ENCODE data around the gene SLC41A1.
A peak's percentile ranks its signal among the peaks of the same experiment; 100 is the strongest.
"Not testable (repeated sequence)": the region's sequence is repeated elsewhere in the genome, so short reads cannot be mapped to it uniquely, and the experiment has no call there.

The SLC41A1 gene

GRCh38 chr1:205812878-205813754 is at the start of gene SLC41A1:
Gene SLC41A1, minus strand, starts transcription at chr1:205813198. Its CDS starts 2,757 bp downstream, at chr1:205810441.
- Histone ChIP-seq H3K4me1 (ENCODE audit: control insufficient read depth in 1 of 2, insufficient read depth in 2 of 2, low read length in 2 of 2) (peaks cover 15 to 26% of the 10 kb centered on the region in 2 donors), H3K27me3 (ENCODE audit: control insufficient read depth in 1 of 2, insufficient read depth in 2 of 2, low read length in 2 of 2) (peaks cover 0 to 8% of the 10 kb centered on the region in 2 donors), H3K9ac (ENCODE audit: low read depth in 1 of 2, low read length in 2 of 2) (peak within 1 kb of the TSS; percentile 68 to 75)

GRCh38 chr1:205861540-205861939 is 48.5 kb upstream of the SLC41A1 start:
- no peaks in the 10 kb centered on the region for H3K27me3 ChIP-seq (ENCODE audit: control insufficient read depth in 1 of 2, insufficient read depth in 2 of 2, low read length in 2 of 2)
- no peak overlapping the region for H3K27ac ChIP-seq (ENCODE audit: low read depth, low read length)
- no peaks in the 10 kb centered on the region for H3K4me1 ChIP-seq (ENCODE audit: control insufficient read depth in 1 of 2, insufficient read depth in 2 of 2, low read length in 2 of 2)
- no peaks in the 10 kb centered on the region for H3K9me3 ChIP-seq (ENCODE audit: control insufficient read depth in 1 of 2, low read length in 2 of 2)
- no peak overlapping the region for H3K9ac ChIP-seq (ENCODE audit: low read depth in 1 of 2, low read length in 2 of 2)
- H3K36me3 ChIP-seq (ENCODE audit: control insufficient read depth in 1 of 2, insufficient read depth in 2 of 2, low read length in 2 of 2): no peaks in the 10 kb centered on the region
- H3K4me3 ChIP-seq (ENCODE audit: low read depth in 1 of 2, low read length in 2 of 2): no peak overlapping the region

More at GRCh38 chr1:205812878-205813754, at the start of gene SLC41A1:
- peaks cover 0 to 5% of the 10 kb centered on the region in 2 donors for H3K36me3 ChIP-seq (ENCODE audit: control insufficient read depth in 1 of 2, insufficient read depth in 2 of 2, low read length in 2 of 2)
- H3K9me3 ChIP-seq (ENCODE audit: control insufficient read depth in 1 of 2, low read length in 2 of 2): no peaks in the 10 kb centered on the region
- peak within 1 kb of the TSS; percentile 85 for H3K4me3 ChIP-seq (ENCODE audit: low read depth in 1 of 2, low read length in 2 of 2)
- H3K27ac ChIP-seq (ENCODE audit: low read depth, low read length): peak within 1 kb of the TSS; percentile 55

GRCh38 chr1:205858141-205858961 is 45.4 kb upstream of the SLC41A1 start:
- no peak overlapping the region for H3K9ac ChIP-seq (ENCODE audit: low read depth in 1 of 2, low read length in 2 of 2)
- H3K9me3 ChIP-seq (ENCODE audit: control insufficient read depth in 1 of 2, low read length in 2 of 2): no peaks in the 10 kb centered on the region
- H3K4me3 ChIP-seq (ENCODE audit: low read depth in 1 of 2, low read length in 2 of 2): no peak overlapping the region
- H3K27ac ChIP-seq (ENCODE audit: low read depth, low read length): no peak overlapping the region
- H3K4me1 ChIP-seq (ENCODE audit: control insufficient read depth in 1 of 2, insufficient read depth in 2 of 2, low read length in 2 of 2): no peaks in the 10 kb centered on the region
- no peaks in the 10 kb centered on the region for H3K27me3 ChIP-seq (ENCODE audit: control insufficient read depth in 1 of 2, insufficient read depth in 2 of 2, low read length in 2 of 2)
- H3K36me3 ChIP-seq (ENCODE audit: control insufficient read depth in 1 of 2, insufficient read depth in 2 of 2, low read length in 2 of 2): no peaks in the 10 kb centered on the region

GRCh38 chr1:205857501-205857900 is 44.5 kb upstream of the SLC41A1 start:
- H3K4me1 ChIP-seq (ENCODE audit: control insufficient read depth in 1 of 2, insufficient read depth in 2 of 2, low read length in 2 of 2); H3K9me3 ChIP-seq (ENCODE audit: control insufficient read depth in 1 of 2, low read length in 2 of 2); H3K9ac ChIP-seq (ENCODE audit: low read depth in 1 of 2, low read length in 2 of 2); H3K27ac ChIP-seq (ENCODE audit: low read depth, low read length); H3K27me3 ChIP-seq (ENCODE audit: control insufficient read depth in 1 of 2, insufficient read depth in 2 of 2, low read length in 2 of 2); H3K4me3 ChIP-seq (ENCODE audit: low read depth in 1 of 2, low read length in 2 of 2); H3K36me3 ChIP-seq (ENCODE audit: control insufficient read depth in 1 of 2, insufficient read depth in 2 of 2, low read length in 2 of 2): not testable (repeated sequence)

GRCh38 chr1:205856433-205856832 is 43.4 kb upstream of the SLC41A1 start:
- no peaks in the 10 kb centered on the region for H3K36me3 ChIP-seq (ENCODE audit: control insufficient read depth in 1 of 2, insufficient read depth in 2 of 2, low read length in 2 of 2)
- H3K9ac ChIP-seq (ENCODE audit: low read depth in 1 of 2, low read length in 2 of 2): no peak overlapping the region
- H3K9me3 ChIP-seq (ENCODE audit: control insufficient read depth in 1 of 2, low read length in 2 of 2): no peaks in the 10 kb centered on the region
- no peak overlapping the region for H3K27ac ChIP-seq (ENCODE audit: low read depth, low read length)
- no peak overlapping the region for H3K4me3 ChIP-seq (ENCODE audit: low read depth in 1 of 2, low read length in 2 of 2)
- no peaks in the 10 kb centered on the region for H3K4me1 ChIP-seq (ENCODE audit: control insufficient read depth in 1 of 2, insufficient read depth in 2 of 2, low read length in 2 of 2)
- H3K27me3 ChIP-seq (ENCODE audit: control insufficient read depth in 1 of 2, insufficient read depth in 2 of 2, low read length in 2 of 2): no peaks in the 10 kb centered on the region

- no peak overlapping the region for H3K4me3 ChIP-seq (ENCODE audit: low read depth in 1 of 2, low read length in 2 of 2)
- no peak overlapping the region for H3K27ac ChIP-seq (ENCODE audit: low read depth, low read length)
- H3K9me3 ChIP-seq (ENCODE audit: control insufficient read depth in 1 of 2, low read length in 2 of 2): no peaks in the 10 kb centered on the region
- no peaks in the 10 kb centered on the region for H3K36me3 ChIP-seq (ENCODE audit: control insufficient read depth in 1 of 2, insufficient read depth in 2 of 2, low read length in 2 of 2)
- peaks cover 0 to 5% of the 10 kb centered on the region in 2 donors for H3K27me3 ChIP-seq (ENCODE audit: control insufficient read depth in 1 of 2, insufficient read depth in 2 of 2, low read length in 2 of 2)
- peaks cover 5% of the 10 kb centered on the region in 2 donors for H3K4me1 ChIP-seq (ENCODE audit: control insufficient read depth in 1 of 2, insufficient read depth in 2 of 2, low read length in 2 of 2)
- no peak overlapping the region for H3K9ac ChIP-seq (ENCODE audit: low read depth in 1 of 2, low read length in 2 of 2)
Measured at GRCh38 chr1:205852969-205853368, 40.0 kb upstream of the SLC41A1 start.

- no peaks in the 10 kb centered on the region for H3K36me3 ChIP-seq (ENCODE audit: control insufficient read depth in 1 of 2, insufficient read depth in 2 of 2, low read length in 2 of 2)
- peaks cover 5% of the 10 kb centered on the region in 2 donors for H3K4me1 ChIP-seq (ENCODE audit: control insufficient read depth in 1 of 2, insufficient read depth in 2 of 2, low read length in 2 of 2)
- H3K27me3 ChIP-seq (ENCODE audit: control insufficient read depth in 1 of 2, insufficient read depth in 2 of 2, low read length in 2 of 2): peaks cover 0 to 5% of the 10 kb centered on the region in 2 donors
- H3K4me3 ChIP-seq (ENCODE audit: low read depth in 1 of 2, low read length in 2 of 2): no peak overlapping the region
- no peaks in the 10 kb centered on the region for H3K9me3 ChIP-seq (ENCODE audit: control insufficient read depth in 1 of 2, low read length in 2 of 2)
- no peak overlapping the region for H3K27ac ChIP-seq (ENCODE audit: low read depth, low read length)
- H3K9ac ChIP-seq (ENCODE audit: low read depth in 1 of 2, low read length in 2 of 2): no peak overlapping the region
Measured at GRCh38 chr1:205851993-205852392, 39.0 kb upstream of the SLC41A1 start.

- Histone ChIP-seq H3K27ac (ENCODE audit: low read depth, low read length) (no peak within 1 kb of the TSS), H3K9ac (ENCODE audit: low read depth in 1 of 2, low read length in 2 of 2) (no peak within 1 kb of the TSS), H3K36me3 (ENCODE audit: control insufficient read depth in 1 of 2, insufficient read depth in 2 of 2, low read length in 2 of 2) (no peaks in the 10 kb centered on the region), H3K9me3 (ENCODE audit: control insufficient read depth in 1 of 2, low read length in 2 of 2) (no peaks in the 10 kb centered on the region), H3K4me1 (ENCODE audit: control insufficient read depth in 1 of 2, insufficient read depth in 2 of 2, low read length in 2 of 2) (peaks cover 5% of the 10 kb centered on the region in 2 donors), H3K27me3 (ENCODE audit: control insufficient read depth in 1 of 2, insufficient read depth in 2 of 2, low read length in 2 of 2) (peaks cover 0 to 5% of the 10 kb centered on the region in 2 donors), H3K4me3 (ENCODE audit: low read depth in 1 of 2, low read length in 2 of 2) (peak within 1 kb of the TSS; percentile 55 to 63)
Measured at GRCh38 chr1:205849619-205850355, 36.8 kb upstream of the SLC41A1 start, which contains the start of gene PM20D1. Gene PM20D1, minus strand, starts transcription at chr1:205850132. Its CDS starts 60 bp downstream, at chr1:205850072.

GRCh38 chr1:205843036-205843859 is 30.2 kb upstream of the SLC41A1 start:
- no peak overlapping the region for H3K27ac ChIP-seq (ENCODE audit: low read depth, low read length)
- H3K36me3 ChIP-seq (ENCODE audit: control insufficient read depth in 1 of 2, insufficient read depth in 2 of 2, low read length in 2 of 2): no peaks in the 10 kb centered on the region
- no peaks in the 10 kb centered on the region for H3K27me3 ChIP-seq (ENCODE audit: control insufficient read depth in 1 of 2, insufficient read depth in 2 of 2, low read length in 2 of 2)
- H3K9ac ChIP-seq (ENCODE audit: low read depth in 1 of 2, low read length in 2 of 2): no peak overlapping the region
- no peak overlapping the region for H3K4me3 ChIP-seq (ENCODE audit: low read depth in 1 of 2, low read length in 2 of 2)
- no peaks in the 10 kb centered on the region for H3K4me1 ChIP-seq (ENCODE audit: control insufficient read depth in 1 of 2, insufficient read depth in 2 of 2, low read length in 2 of 2)
- no peaks in the 10 kb centered on the region for H3K9me3 ChIP-seq (ENCODE audit: control insufficient read depth in 1 of 2, low read length in 2 of 2)

All from duodenal mucosa (tissue), 2 donors.